K562 (cell line): Measurements from ENCODE around the gene MIER2. TPM values are rescaled to one million over a fixed set of nuclear protein-coding genes. Genes with fewer than 3 reads are reported as not detected.

Experiments
- ATAC-seq: fragments of 200-7000 bp; cut with Tn5 transposase; 3 replicates; pipeline ENCODE4 v1.9.1; 2020; ENCODE audit warnings: moderate library complexity
- BruUV-seq: library from RNA; stranded (reverse); fragments of 400-500 nt; replicated peaks from 2 replicates; lab custom pipeline; 2021; lab: Mats Ljungman, UMichigan
- CTCF ChIA-PET: fragments of 300-600 bp; formaldehyde crosslinking; extraction: SDS; loops from one replicate; lab custom pipeline; 2021; ENCODE audit warnings: low intra/inter-chr PET ratio; lab: Yijun Ruan, JAX
- POLR2A ChIA-PET: fragments of 300-600, 350-650 bp; sonication (Branson Sonifier 250); formaldehyde crosslinking; extraction: SDS; loops from one replicate; lab custom pipeline; 2021; ENCODE audit warnings: antibody characterized with exemption, inconsistent platforms; lab: Yijun Ruan, JAX
- DNase-seq, 4 experiments: peaks; one replicate each; pipeline versions ENCODE4 v3.0.0 to v3.0.0-alpha.2; 2011 to 2018; ENCODE audit warnings: low spot score in 3 of 4, mixed read lengths in 3 of 4; ENCODE audit errors: extremely low read depth in 1 of 4
- FAIRE-seq: peaks from 2 replicates; lab custom pipeline; 2011; peaks lifted over from hg19 to GRCh38; lab: Jason Lieb, UNC
- H2AFZ ChIP-seq: 2 replicates; pipeline ENCODE4 v1.6.0; 2011; ENCODE audit warnings: low read depth, low read length, control low read depth, inconsistent platforms
- H3K27ac ChIP-seq: fragments of 200-600 bp; 3 replicates; pipeline ENCODE4 v1.8.0; 2011; ENCODE audit warnings: low read depth, mild to moderate bottlenecking, control low read depth, inconsistent platforms, low read length, moderate library complexity, mixed read lengths; ENCODE audit errors: extremely low read depth
- H3K27me3 ChIP-seq, 2 experiments: fragments of 300-600 bp in 1 of 2; 2 replicates in 1 of 2; 3 replicates in 1 of 2; pipeline versions ENCODE4 v1.6.0 to v1.8.0; 2011; ENCODE audit warnings: inconsistent platforms in 2 of 2, low read length in 2 of 2, mild to moderate bottlenecking in 1 of 2, mixed read lengths in 1 of 2, moderate library complexity in 1 of 2; ENCODE audit not compliant: control insufficient read depth in 2 of 2, insufficient read depth in 2 of 2
- H3K36me3 ChIP-seq: fragments of 300-600 bp; 3 replicates; pipeline ENCODE4 v1.8.0; 2011; ENCODE audit warnings: mild to moderate bottlenecking, low read length, inconsistent platforms; ENCODE audit not compliant: control insufficient read depth, insufficient read depth
- H3K4me1 ChIP-seq, 2 experiments: fragments of 200-600 bp in 1 of 2; replicated peaks in 1 of 2; 2 replicates in 1 of 2; 3 replicates in 1 of 2; pipeline versions ENCODE4 v1.5.1 to v1.8.0; 2011; ENCODE audit warnings: inconsistent platforms in 2 of 2, low read length in 2 of 2, mild to moderate bottlenecking in 1 of 2, mixed read lengths in 1 of 2, moderate library complexity in 1 of 2; ENCODE audit not compliant: control insufficient read depth in 2 of 2, insufficient read depth in 2 of 2
- H3K4me2 ChIP-seq: 2 replicates; pipeline ENCODE4 v1.6.1; 2011; ENCODE audit warnings: low read length, control low read depth, inconsistent platforms, mixed read lengths; ENCODE audit not compliant: insufficient read depth
- H3K4me3 ChIP-seq: fragments of 200-600 bp; sonication (generic), shearing (Covaris generic); 2 replicates; pipeline ENCODE4 v1.5.1; 2016; ENCODE audit warnings: control low read depth, inconsistent platforms
- H3K79me2 ChIP-seq: fragments of 200-600 bp; 3 replicates; pipeline ENCODE4 v1.8.0; 2011; ENCODE audit warnings: low read length, inconsistent platforms; ENCODE audit not compliant: control insufficient read depth, insufficient read depth
- H3K9ac ChIP-seq, 2 experiments: 2 replicates each; pipeline versions ENCODE4 v1.6.0 to v1.6.1; 2011; ENCODE audit warnings: low read depth in 2 of 2, low read length in 2 of 2, control low read depth in 1 of 2, inconsistent platforms in 1 of 2, mild to moderate bottlenecking in 1 of 2, mixed read lengths in 1 of 2; ENCODE audit not compliant: insufficient read depth in 1 of 2
- H3K9me1 ChIP-seq: one replicate; pipeline ENCODE4 v1.6.0; 2011; ENCODE audit warnings: inconsistent platforms, mild to moderate bottlenecking, low read length, moderate library complexity; ENCODE audit not compliant: control insufficient read depth, insufficient read depth
- H3K9me3 ChIP-seq: replicated peaks from 2 replicates; pipeline ENCODE4 v1.5.1; 2011; ENCODE audit warnings: low read depth, low read length, inconsistent platforms; ENCODE audit not compliant: control insufficient read depth, insufficient read depth
- H4K20me1 ChIP-seq: replicated peaks from 2 replicates; pipeline ENCODE4 v1.6.1; 2011; ENCODE audit warnings: low read length, inconsistent platforms, mixed read lengths; ENCODE audit not compliant: control insufficient read depth, insufficient read depth
- ATF3 ChIP-seq, 2 experiments: fragments of 450-650 bp in 1 of 2; sonication (generic) in 1 of 2; formaldehyde crosslinking in 1 of 2; IDR thresholded peaks in 1 of 2; conservative IDR thresholded peaks in 1 of 2; 2 replicates each; pipeline versions ENCODE4 v1.6.1 to v1.8.1; 2016 to 2023; ENCODE audit warnings: mild to moderate bottlenecking in 2 of 2, moderate library complexity in 2 of 2, inconsistent platforms in 1 of 2, missing genetic modification reagents in 1 of 2
- CBX2 ChIP-seq: fragments of 200-600 bp; sonication (generic); IDR thresholded peaks from one replicate; pipeline ENCODE4 v1.6.1; 2012; ENCODE audit warnings: mild to moderate bottlenecking, low read length, inconsistent platforms; ENCODE audit not compliant: insufficient read depth, poor library complexity, severe bottlenecking
- FOXJ3 ChIP-seq: sonication (generic); formaldehyde crosslinking; IDR thresholded peaks from 2 replicates; pipeline ENCODE4 v1.4.0; 2020; ENCODE audit warnings: mild to moderate bottlenecking, missing genetic modification reagents
- NELFE ChIP-seq: IDR thresholded peaks from 2 replicates; pipeline ENCODE4 v1.6.1; 2011; ENCODE audit warnings: mild to moderate bottlenecking; ENCODE audit not compliant: insufficient read depth, insufficient read length
- PRDM10 ChIP-seq: fragments of 450-650 bp; IDR thresholded peaks from 2 replicates; pipeline ENCODE4 v1.6.1; 2018; ENCODE audit not compliant: partially characterized antibody
- SNIP1 ChIP-seq: fragments of 450-650 bp; IDR thresholded peaks from 2 replicates; pipeline ENCODE4 v1.7.1; 2017; ENCODE audit warnings: low read depth, mild to moderate bottlenecking
- ZNF165 ChIP-seq: fragments of 250-450 bp; sonication (Bioruptor Pico); IDR thresholded peaks from 2 replicates; pipeline ENCODE4 v1.4.0; 2020; ENCODE audit warnings: borderline replicate concordance
- ZNF197 ChIP-seq: fragments of 200-800 bp; sonication (Bioruptor generic); IDR thresholded peaks from 2 replicates; pipeline ENCODE4 v1.6.1; 2016; ENCODE audit warnings: low read depth, missing genetic modification characterization, missing compliant biosample characterization
- ZNF217 ChIP-seq: sonication (generic); formaldehyde crosslinking; IDR thresholded peaks from 2 replicates; pipeline ENCODE4 v1.8.0; 2022; ENCODE audit warnings: mild to moderate bottlenecking, missing genetic modification reagents
- ZNF324 ChIP-seq: fragments of 250-450 bp; sonication (Bioruptor Pico); IDR thresholded peaks from 2 replicates; pipeline ENCODE4 v1.4.0; 2020; ENCODE audit warnings: mild to moderate bottlenecking
- ZNF445 ChIP-seq: fragments of 250-450 bp; sonication (Bioruptor Pico); IDR thresholded peaks from 2 replicates; pipeline ENCODE4 v1.4.0; 2020; ENCODE audit warnings: low read depth, mild to moderate bottlenecking, moderate library complexity
- ZNF518B ChIP-seq: fragments of 250-450 bp; sonication (Bioruptor Pico); IDR thresholded peaks from 2 replicates; pipeline ENCODE4 v1.5.0; 2021; ENCODE audit warnings: mild to moderate bottlenecking, moderate library complexity
- WGBS: fragments of 100-300 bp; shearing (Covaris generic); methylation state at CpG from one replicate; pipeline ENCODE4 v1.1.6; 2016; ENCODE audit warnings: low coverage, mixed read lengths; ENCODE audit not compliant: insufficient coverage; ENCODE audit errors: missing lambda C conversion rate; 5-methylcytosine and 5-hydroxymethylcytosine counted together
- in situ Hi-C: fragments of 300-500 bp; cut with MboI; formaldehyde crosslinking; loops from 4 replicates; pipeline ENCODE4 v1.15.0; 2018; ENCODE audit warnings: inconsistent platforms, mixed read lengths
- intact Hi-C: fragments of 100-400 bp; cut with micrococcal nuclease; formaldehyde crosslinking; loops from 2 replicates; pipeline ENCODE4 v1.14.2; 2022
- polyA plus RNA-seq, 8 experiments: library from polyadenylated mRNA; depleted of rRNA in 4 of 8; stranded (reverse) in 5 of 8; unstranded in 3 of 8; fragments of >200 nt; fragmentation: Nextera tagmentation in 2 of 8; fragmentation: Illumina TruSeq in 1 of 8; extraction: Ambion mirVana in 2 of 8; extraction: Trizol in 1 of 8; gene quantifications; 2 replicates each; pipeline versions ENCODE4 v1.2.1 to v1.2.3, GENCODE V29; 2011 to 2014; ENCODE audit warnings: inconsistent platforms in 1 of 8, missing spikeins in 1 of 8
- total RNA-seq, 7 experiments: library from RNA; depleted of rRNA in 6 of 7; stranded (reverse); fragments of >200 nt in 6 of 7; fragmentation: Illumina TruSeq in 2 of 7; extraction: Trizol in 2 of 7; gene quantifications; 2 replicates each; pipeline versions ENCODE4 v1.2.1 to v1.2.3, GENCODE V29; 2011 to 2021; ENCODE audit warnings: low replicate concordance in 1 of 7

Gene MIER2
- total and polyA plus RNA-seq, 9 of the 15 experiments (the other 6 are each of a cell fraction or from before 2014, with no cell fraction given), result 0.46 to 34.7 (median 15.6) TPM

- peak overlapping the region in 1 of 2 experiments; percentile 28; a peak in 1 of 4 replicates for H3K9ac ChIP-seq
- H3K27ac ChIP-seq, result no peak overlapping the region
- in situ Hi-C loops, result no loop called here
- peaks cover 14% of the 10 kb centered on the region for H3K9me3 ChIP-seq
- DNase-seq (no peak), ATAC-seq (no peak), FAIRE-seq (no peak)
- H3K79me2 ChIP-seq, result peaks cover 49% of the 10 kb centered on the region
- ChIA-PET CTCF (no interaction called here), POLR2A (interaction anchor here (0.9 kb wide), 1 partner anchor 9 kb away, joined by 3 read pairs; no protein-coding TSS in a partner anchor)
- BruUV-seq, result no TSS peak
- no peaks in the 10 kb centered on the region for H3K9me1 ChIP-seq
- H2AFZ ChIP-seq, result no peak overlapping the region
- WGBS, result 95% methylated on average over 18 of the region's 19 CpGs
- H3K4me1 ChIP-seq, result peaks cover 4 to 14% of the 10 kb centered on the region in 2 experiments; a peak in 3 of 5 replicates
- peaks cover 71% of the 10 kb centered on the region; the same call in 2 of the 3 replicates for H3K36me3 ChIP-seq
- no peaks in the 10 kb centered on the region for H4K20me1 ChIP-seq
- intact Hi-C loops, result no loop called here
- H3K4me3 ChIP-seq, result no peak overlapping the region
- H3K27me3 ChIP-seq, result no peaks in the 10 kb centered on the region
- no peak overlapping the region for H3K4me2 ChIP-seq
- TF ChIP-seq ZNF165 (CRISPR knock-in tag), result no peak
- no peak for TF ChIP-seq SNIP1
- TF ChIP-seq FOXJ3 (CRISPR knock-in tag), result no peak
- TF ChIP-seq NELFE, result no peak
- no peak for TF ChIP-seq ZNF217 (CRISPR knock-in tag)
- TF ChIP-seq ZNF445 (CRISPR knock-in tag), result no peak
- TF ChIP-seq PRDM10, result no peak
- TF ChIP-seq CBX2, result no peak
- no peak for TF ChIP-seq ZNF324 (CRISPR knock-in tag)
- TF ChIP-seq ZNF197 (CRISPR knock-in tag), result no peak
- TF ChIP-seq ZNF518B (CRISPR knock-in tag), result no peak
- no peak for TF ChIP-seq ATF3 (IDR thresholded peaks at IDR 0.05)
- TF ChIP-seq ATF3 (CRISPR knock-in tag; conservative IDR thresholded peaks at IDR 0.05), result no peak
Measured at GRCh38 chr19:334296-335071, 10.1 kb downstream of the MIER2 start.
